ENCODE data around the gene SARDH.

- no peak for TF ChIP-seq CTCF (IDR thresholded peaks at IDR 0.05; ENCODE audit: borderline replicate concordance, extremely low read depth, low read length, poor library complexity, severe bottlenecking)
- no peak for TF ChIP-seq EZH2 (IDR thresholded peaks at IDR 0.05; ENCODE audit: borderline replicate concordance, low read depth, low read length, severe bottlenecking)
Measured at GRCh38 chr9:133640580-133641395, 97.4 kb downstream of the SARDH start.
